Esophagus squamous epithelium (tissue), 4 donors: Measurements from ENCODE around the gene CARHSP1.
"Not testable (repeated sequence)": the region's sequence is repeated elsewhere in the genome, so short reads cannot be mapped to it uniquely, and the experiment has no call there.

Source experiments
- CTCF ChIP-seq, 6 experiments: fragments of 450-650 bp in 4 of 6; fragments of 200-600 bp in 2 of 6; sonication (generic) in 2 of 6; IDR thresholded peaks; one replicate each; pipeline ENCODE4 v1.5.1; 2016 to 2019; ENCODE audit warnings: antibody characterized with exemption in 6 of 6, mild to moderate bottlenecking in 4 of 6, moderate library complexity in 4 of 6
- POLR2A ChIP-seq, 4 donors: fragments of 450-650 bp; IDR thresholded peaks; one replicate each; pipeline ENCODE4 v1.6.1; 2017; ENCODE audit warnings: antibody characterized with exemption in 4 of 4, mild to moderate bottlenecking in 4 of 4, moderate library complexity in 3 of 4

GRCh38 chr16:8873866-8874195 is 5.0 kb upstream of the CARHSP1 start:
- not testable (repeated sequence) for TF ChIP-seq POLR2A, CTCF (IDR thresholded peaks at IDR 0.05)
